ENCODE data around the gene CACHD1. TPM values are rescaled to one million over a fixed set of nuclear protein-coding genes. Genes with fewer than 3 reads are reported as not detected.
A peak's percentile ranks its signal among the peaks of the same experiment; 100 is the strongest.

CACHD1 gene
- total RNA-seq, 3 donors from 2014 or later (not counting 1 experiment from before 2014, with no cell fraction given) = not detected

GRCh38 chr1:64545118-64545843, 75.4 kb downstream of the CACHD1 start:
- Mint-ChIP-seq H3K36me3 (no peaks in the 10 kb centered on the region), H3K9me3 (no peaks in the 10 kb centered on the region), H3K4me1 (no peaks in the 10 kb centered on the region), H3K4me3 (no peak overlapping the region), H3K27ac (no peak overlapping the region), H3K27me3 (ENCODE audit: low read depth in 2 of 2) (peaks cover 3 to 9% of the 10 kb centered on the region in 2 donors)
- Histone ChIP-seq H3K4me3 (ENCODE audit: low read length) (no peak overlapping the region), H3K27me3 (ENCODE audit: control insufficient read depth, insufficient read depth, low read length) (no peaks in the 10 kb centered on the region), H3K27ac (ENCODE audit: low read length) (no peak overlapping the region), H3K4me1 (ENCODE audit: control insufficient read depth, insufficient read depth, low read length) (no peaks in the 10 kb centered on the region), H3K36me3 (ENCODE audit: control insufficient read depth, insufficient read depth, low read length) (no peaks in the 10 kb centered on the region), H3K9me3 (ENCODE audit: control insufficient read depth, insufficient read depth, low read length) (no peaks in the 10 kb centered on the region)
- DNase-seq = peak in 1 of 2 donors; percentile 68
- TF ChIP-seq, protein P1, sequence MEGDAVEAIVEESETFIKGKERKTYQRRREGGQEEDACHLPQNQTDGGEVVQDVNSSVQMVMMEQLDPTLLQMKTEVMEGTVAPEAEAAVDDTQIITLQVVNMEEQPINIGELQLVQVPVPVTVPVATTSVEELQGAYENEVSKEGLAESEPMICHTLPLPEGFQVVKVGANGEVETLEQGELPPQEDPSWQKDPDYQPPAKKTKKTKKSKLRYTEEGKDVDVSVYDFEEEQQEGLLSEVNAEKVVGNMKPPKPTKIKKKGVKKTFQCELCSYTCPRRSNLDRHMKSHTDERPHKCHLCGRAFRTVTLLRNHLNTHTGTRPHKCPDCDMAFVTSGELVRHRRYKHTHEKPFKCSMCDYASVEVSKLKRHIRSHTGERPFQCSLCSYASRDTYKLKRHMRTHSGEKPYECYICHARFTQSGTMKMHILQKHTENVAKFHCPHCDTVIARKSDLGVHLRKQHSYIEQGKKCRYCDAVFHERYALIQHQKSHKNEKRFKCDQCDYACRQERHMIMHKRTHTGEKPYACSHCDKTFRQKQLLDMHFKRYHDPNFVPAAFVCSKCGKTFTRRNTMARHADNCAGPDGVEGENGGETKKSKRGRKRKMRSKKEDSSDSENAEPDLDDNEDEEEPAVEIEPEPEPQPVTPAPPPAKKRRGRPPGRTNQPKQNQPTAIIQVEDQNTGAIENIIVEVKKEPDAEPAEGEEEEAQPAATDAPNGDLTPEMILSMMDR (IDR thresholded peaks at IDR 0.05) = no peak
- no peak for ATAC-seq
- intact Hi-C loops (cut with micrococcal nuclease) = no loop called here
- WGBS (ENCODE audit: insufficient coverage) = 70% methylated on average over 5 of the region's 6 CpGs

DNA sequence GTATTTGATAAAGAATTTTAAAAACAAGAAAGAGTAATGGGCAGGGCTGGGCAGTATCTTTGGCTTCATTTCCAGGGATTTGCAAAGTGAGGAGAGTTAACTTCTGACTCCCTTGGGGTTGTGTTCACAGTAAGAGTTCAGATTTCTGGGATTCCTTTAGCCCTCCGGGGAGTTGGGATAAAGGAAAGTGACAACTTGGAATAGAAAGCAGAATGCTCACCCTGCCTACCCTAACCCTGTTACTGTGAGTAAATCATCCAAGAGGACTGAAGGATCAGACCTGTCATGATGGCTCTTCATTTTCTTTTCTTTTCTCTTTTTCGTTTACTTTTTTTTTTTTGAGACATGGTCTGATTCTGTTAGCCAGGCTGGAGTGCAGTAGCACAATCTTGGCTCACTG, 76.1 kb downstream of the CACHD1 start:
- no peak for ATAC-seq
- 84% methylated on average over 2 of the region's 2 CpGs for WGBS (ENCODE audit: insufficient coverage)
- DNase-seq = no peak
- intact Hi-C loops (cut with micrococcal nuclease) = no loop called here
- peaks cover 0 to 8% of the 10 kb centered on the region in 2 donors for H3K27me3 Mint-ChIP-seq (ENCODE audit: low read depth in 2 of 2)
- H3K9me3 Mint-ChIP-seq = no peaks in the 10 kb centered on the region
- Histone ChIP-seq H3K27ac (ENCODE audit: low read length) (no peak overlapping the region), H3K27me3 (ENCODE audit: control insufficient read depth, insufficient read depth, low read length) (no peaks in the 10 kb centered on the region), H3K4me1 (ENCODE audit: control insufficient read depth, insufficient read depth, low read length) (no peaks in the 10 kb centered on the region), H3K9me3 (ENCODE audit: control insufficient read depth, insufficient read depth, low read length) (no peaks in the 10 kb centered on the region), H3K4me3 (ENCODE audit: low read length) (no peak overlapping the region), H3K36me3 (ENCODE audit: control insufficient read depth, insufficient read depth, low read length) (no peaks in the 10 kb centered on the region)
- TF ChIP-seq, protein P1 (IDR thresholded peaks at IDR 0.05) = no peak
- H3K4me3 Mint-ChIP-seq = no peak overlapping the region
- no peaks in the 10 kb centered on the region for H3K36me3 Mint-ChIP-seq
- H3K27ac Mint-ChIP-seq = no peak overlapping the region
- peaks cover 0 to 6% of the 10 kb centered on the region in 2 donors for H3K4me1 Mint-ChIP-seq

DNA sequence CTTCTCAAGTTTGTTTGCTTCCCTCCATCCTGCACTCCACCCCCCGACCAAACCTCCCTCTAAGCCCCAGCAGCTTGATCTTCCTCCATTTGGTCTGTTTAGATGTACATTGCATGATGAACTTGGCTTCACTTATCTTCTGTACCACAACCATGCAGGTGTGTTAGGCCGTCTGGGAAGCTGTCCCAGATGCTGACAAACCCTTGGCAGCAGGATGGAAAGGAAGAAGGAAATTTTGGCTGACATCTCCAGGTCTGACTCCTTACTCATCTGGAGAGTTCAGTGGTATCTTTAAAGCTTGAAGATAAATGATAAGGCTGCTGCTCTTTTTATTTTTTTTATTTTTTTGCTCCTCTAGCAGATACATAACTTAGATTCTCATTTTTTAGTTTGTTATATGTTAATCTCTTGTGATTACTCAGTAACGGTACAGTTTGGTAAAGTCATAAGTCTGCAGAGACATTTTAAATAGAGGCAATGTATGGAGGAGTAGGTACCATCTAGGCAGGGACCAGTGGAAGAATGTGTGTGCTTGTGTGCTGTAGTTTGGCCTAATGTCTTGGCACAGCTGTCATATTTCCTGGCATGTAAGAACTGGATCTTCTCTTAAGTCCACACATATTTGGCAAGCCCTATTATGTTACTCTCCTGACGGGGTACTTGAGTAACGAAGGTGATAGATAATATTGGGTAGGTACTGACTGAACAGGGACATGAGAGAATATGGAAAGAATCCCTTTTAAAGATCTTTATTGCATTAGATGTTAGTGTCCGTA, 79.7 kb downstream of the CACHD1 start:
- Histone ChIP-seq H3K36me3 (ENCODE audit: control insufficient read depth, insufficient read depth, low read length) (no peaks in the 10 kb centered on the region), H3K4me1 (ENCODE audit: control insufficient read depth, insufficient read depth, low read length) (no peaks in the 10 kb centered on the region), H3K27ac (ENCODE audit: low read length) (no peak overlapping the region), H3K27me3 (ENCODE audit: control insufficient read depth, insufficient read depth, low read length) (no peaks in the 10 kb centered on the region), H3K9me3 (ENCODE audit: control insufficient read depth, insufficient read depth, low read length) (no peaks in the 10 kb centered on the region), H3K4me3 (ENCODE audit: low read length) (no peak overlapping the region)
- H3K9me3 Mint-ChIP-seq = no peaks in the 10 kb centered on the region
- no peak overlapping the region for H3K4me3 Mint-ChIP-seq
- intact Hi-C loops (cut with micrococcal nuclease) = no loop called here
- no peaks in the 10 kb centered on the region for H3K36me3 Mint-ChIP-seq
- peaks cover 0 to 9% of the 10 kb centered on the region in 2 donors for H3K4me1 Mint-ChIP-seq
- no peak for ATAC-seq
- 73% methylated on average over 5 of the region's 6 CpGs for WGBS (ENCODE audit: insufficient coverage)
- no peak for DNase-seq
- peaks cover 2 to 9% of the 10 kb centered on the region in 2 donors for H3K27me3 Mint-ChIP-seq (ENCODE audit: low read depth in 2 of 2)
- H3K27ac Mint-ChIP-seq = no peak overlapping the region
- TF ChIP-seq, protein P1 (IDR thresholded peaks at IDR 0.05) = no peak

Measured in natural killer cell (primary cell).